ENCODE results near the gene MCC. TPM values are rescaled to one million over a fixed set of nuclear protein-coding genes. Genes with fewer than 3 reads are reported as not detected.
A peak's percentile ranks its signal among the peaks of the same experiment; 100 is the strongest.

The MCC gene
- total RNA-seq, 2 experiments from 2014 or later = 0.25 TPM; not detected in 1

GRCh38 chr5:113117543-113118115, 370.6 kb downstream of the MCC start:
- H3K27ac ChIP-seq (ENCODE audit: low read depth, low read length, poor library complexity, severe bottlenecking) = no peak overlapping the region
- ChIA-PET CTCF (ENCODE audit: unreplicated experiment) (no interaction called here), POLR2A (no interaction called here)
- H3K9me2 ChIP-seq (ENCODE audit: insufficient read depth, low read length) = no peaks in the 10 kb centered on the region
- peak; percentile 20 for DNase-seq (ENCODE audit: low spot score)
- no peaks in the 10 kb centered on the region for H3K9me3 ChIP-seq (ENCODE audit: low read length)
- no peak overlapping the region for H3K4me3 ChIP-seq (ENCODE audit: low read depth, low read length, poor library complexity, severe bottlenecking)
- BruUV-seq (replicated peaks) = no TSS peak
- no peaks in the 10 kb centered on the region for H3K36me3 ChIP-seq (ENCODE audit: insufficient read depth, low read length)
- H4K20me1 ChIP-seq (ENCODE audit: insufficient read depth, low read length) = no peaks in the 10 kb centered on the region
- peaks cover 12% of the 10 kb centered on the region for H3K4me1 ChIP-seq (ENCODE audit: insufficient read depth, low read length, poor library complexity, severe bottlenecking)
- H3K4me2 ChIP-seq (ENCODE audit: low read length) = peak overlapping the region; percentile 37
- H3K79me2 ChIP-seq (ENCODE audit: insufficient read depth, low read depth, low read length) = no peaks in the 10 kb centered on the region
- intact Hi-C loops (cut with micrococcal nuclease; ENCODE audit: unreplicated experiment) = no loop called here
- 0 out of 2 replicates have a peak overlapping the region, but pooled peaks have one; percentile 11 for H2AFZ ChIP-seq (ENCODE audit: low read length)
- TF ChIP-seq EZH2phosphoT487 (IDR thresholded peaks at IDR 0.05; ENCODE audit: borderline replicate concordance, low read depth, low read length) = no peak
- no peak for TF ChIP-seq CTCF (conservative IDR thresholded peaks at IDR 0.05; ENCODE audit: low read length)

- no peak overlapping the region for H3K27ac ChIP-seq (ENCODE audit: low read depth, low read length, poor library complexity, severe bottlenecking)
- no peak overlapping the region for H2AFZ ChIP-seq (ENCODE audit: low read length)
- TF ChIP-seq EZH2phosphoT487 (IDR thresholded peaks at IDR 0.05; ENCODE audit: borderline replicate concordance, low read depth, low read length) = no peak
- TF ChIP-seq CTCF (conservative IDR thresholded peaks at IDR 0.05; ENCODE audit: low read length) = no peak
- ChIA-PET CTCF (ENCODE audit: unreplicated experiment) (no interaction called here), POLR2A (interaction anchor here (0.6 kb wide), 1 partner anchor 802 kb away, joined by 4 read pairs; no protein-coding TSS in a partner anchor)
- no peak overlapping the region for H3K4me3 ChIP-seq (ENCODE audit: low read depth, low read length, poor library complexity, severe bottlenecking)
- H3K9me2 ChIP-seq (ENCODE audit: insufficient read depth, low read length) = no peaks in the 10 kb centered on the region
- H3K9me3 ChIP-seq (ENCODE audit: low read length) = no peaks in the 10 kb centered on the region
- H4K20me1 ChIP-seq (ENCODE audit: insufficient read depth, low read length) = no peaks in the 10 kb centered on the region
- intact Hi-C loops (cut with micrococcal nuclease; ENCODE audit: unreplicated experiment) = no loop called here
- H3K79me2 ChIP-seq (ENCODE audit: insufficient read depth, low read depth, low read length) = no peaks in the 10 kb centered on the region
- peaks cover 12% of the 10 kb centered on the region for H3K4me1 ChIP-seq (ENCODE audit: insufficient read depth, low read length, poor library complexity, severe bottlenecking)
- no peak overlapping the region for H3K4me2 ChIP-seq (ENCODE audit: low read length)
- H3K36me3 ChIP-seq (ENCODE audit: insufficient read depth, low read length) = no peaks in the 10 kb centered on the region
- BruUV-seq (replicated peaks) = no TSS peak
- no peak for DNase-seq (ENCODE audit: low spot score)
Measured at GRCh38 chr5:113115956-113116355, 372.3 kb downstream of the MCC start.

- BruUV-seq (replicated peaks) = no TSS peak
- TF ChIP-seq EZH2phosphoT487 (IDR thresholded peaks at IDR 0.05; ENCODE audit: borderline replicate concordance, low read depth, low read length) (no peak), CTCF (conservative IDR thresholded peaks at IDR 0.05; ENCODE audit: low read length) (no peak)
Measured at GRCh38 chr5:113115061-113115460, 373.2 kb downstream of the MCC start.

More at GRCh38 chr5:113115061-113115460, 373.2 kb downstream of the MCC start:
- Histone ChIP-seq H3K27ac (ENCODE audit: low read depth, low read length, poor library complexity, severe bottlenecking) (no peak overlapping the region), H2AFZ (ENCODE audit: low read length) (no peak overlapping the region), H3K4me3 (ENCODE audit: low read depth, low read length, poor library complexity, severe bottlenecking) (no peak overlapping the region), H3K9me2 (ENCODE audit: insufficient read depth, low read length) (no peaks in the 10 kb centered on the region), H3K79me2 (ENCODE audit: insufficient read depth, low read depth, low read length) (no peaks in the 10 kb centered on the region), H3K36me3 (ENCODE audit: insufficient read depth, low read length) (no peaks in the 10 kb centered on the region), H3K9me3 (ENCODE audit: low read length) (no peaks in the 10 kb centered on the region), H3K4me1 (ENCODE audit: insufficient read depth, low read length, poor library complexity, severe bottlenecking) (peaks cover 12% of the 10 kb centered on the region), H3K4me2 (ENCODE audit: low read length) (no peak overlapping the region), H4K20me1 (ENCODE audit: insufficient read depth, low read length) (no peaks in the 10 kb centered on the region)
- no peak for DNase-seq (ENCODE audit: low spot score)
- ChIA-PET POLR2A (no interaction called here), CTCF (ENCODE audit: unreplicated experiment) (no interaction called here)
- intact Hi-C loops (cut with micrococcal nuclease; ENCODE audit: unreplicated experiment) = no loop called here
